ENCODE measurements around the gene ZNF792.

Gene ZNF792

GRCh38 chr19:34991542-34992333 is 27.7 kb upstream of the ZNF792 start:
- TF ChIP-seq ZBTB7A (IDR thresholded peaks at IDR 0.05; ENCODE audit: low read depth) (no peak), TEAD4 (IDR thresholded peaks at IDR 0.05) (no peak), CEBPB (IDR thresholded peaks at IDR 0.05) (no peak), CREB1 (IDR thresholded peaks at IDR 0.05; ENCODE audit: low read depth) (no peak), FOXM1 (IDR thresholded peaks at IDR 0.05; ENCODE audit: borderline replicate concordance, low read depth) (no peak), EP300 (IDR thresholded peaks at IDR 0.05; ENCODE audit: borderline replicate concordance) (no peak), EGR1 (IDR thresholded peaks at IDR 0.05) (no peak), MAX (IDR thresholded peaks at IDR 0.05) (no peak), RAD21 (IDR thresholded peaks at IDR 0.05; ENCODE audit: low read depth) (no peak), TCF12 (IDR thresholded peaks at IDR 0.05; ENCODE audit: low read depth) (no peak)
- TF ChIP-seq, protein P1, sequence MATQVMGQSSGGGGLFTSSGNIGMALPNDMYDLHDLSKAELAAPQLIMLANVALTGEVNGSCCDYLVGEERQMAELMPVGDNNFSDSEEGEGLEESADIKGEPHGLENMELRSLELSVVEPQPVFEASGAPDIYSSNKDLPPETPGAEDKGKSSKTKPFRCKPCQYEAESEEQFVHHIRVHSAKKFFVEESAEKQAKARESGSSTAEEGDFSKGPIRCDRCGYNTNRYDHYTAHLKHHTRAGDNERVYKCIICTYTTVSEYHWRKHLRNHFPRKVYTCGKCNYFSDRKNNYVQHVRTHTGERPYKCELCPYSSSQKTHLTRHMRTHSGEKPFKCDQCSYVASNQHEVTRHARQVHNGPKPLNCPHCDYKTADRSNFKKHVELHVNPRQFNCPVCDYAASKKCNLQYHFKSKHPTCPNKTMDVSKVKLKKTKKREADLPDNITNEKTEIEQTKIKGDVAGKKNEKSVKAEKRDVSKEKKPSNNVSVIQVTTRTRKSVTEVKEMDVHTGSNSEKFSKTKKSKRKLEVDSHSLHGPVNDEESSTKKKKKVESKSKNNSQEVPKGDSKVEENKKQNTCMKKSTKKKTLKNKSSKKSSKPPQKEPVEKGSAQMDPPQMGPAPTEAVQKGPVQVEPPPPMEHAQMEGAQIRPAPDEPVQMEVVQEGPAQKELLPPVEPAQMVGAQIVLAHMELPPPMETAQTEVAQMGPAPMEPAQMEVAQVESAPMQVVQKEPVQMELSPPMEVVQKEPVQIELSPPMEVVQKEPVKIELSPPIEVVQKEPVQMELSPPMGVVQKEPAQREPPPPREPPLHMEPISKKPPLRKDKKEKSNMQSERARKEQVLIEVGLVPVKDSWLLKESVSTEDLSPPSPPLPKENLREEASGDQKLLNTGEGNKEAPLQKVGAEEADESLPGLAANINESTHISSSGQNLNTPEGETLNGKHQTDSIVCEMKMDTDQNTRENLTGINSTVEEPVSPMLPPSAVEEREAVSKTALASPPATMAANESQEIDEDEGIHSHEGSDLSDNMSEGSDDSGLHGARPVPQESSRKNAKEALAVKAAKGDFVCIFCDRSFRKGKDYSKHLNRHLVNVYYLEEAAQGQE (IDR thresholded peaks at IDR 0.05; ENCODE audit: low read depth) = no peak

GRCh38 chr19:34990578-34991192 is 26.7 kb upstream of the ZNF792 start:
- no peak for TF ChIP-seq EGR1 (IDR thresholded peaks at IDR 0.05)
- TF ChIP-seq FOXM1 (IDR thresholded peaks at IDR 0.05; ENCODE audit: borderline replicate concordance, low read depth) = no peak
- TF ChIP-seq RAD21 (IDR thresholded peaks at IDR 0.05; ENCODE audit: low read depth) = no peak
- no peak for TF ChIP-seq TEAD4 (IDR thresholded peaks at IDR 0.05)
- TF ChIP-seq TAF1 (IDR thresholded peaks at IDR 0.05; ENCODE audit: low read depth) = no peak
- TF ChIP-seq CREB1 (IDR thresholded peaks at IDR 0.05; ENCODE audit: low read depth) = no peak
- TF ChIP-seq YY1 (IDR thresholded peaks at IDR 0.05; ENCODE audit: low read depth) = no peak
- no peak for TF ChIP-seq CEBPB (IDR thresholded peaks at IDR 0.05)
- TF ChIP-seq TCF12 (IDR thresholded peaks at IDR 0.05; ENCODE audit: low read depth) = no peak
- TF ChIP-seq NFIC (IDR thresholded peaks at IDR 0.05) = no peak
- no peak for TF ChIP-seq EP300 (IDR thresholded peaks at IDR 0.05; ENCODE audit: borderline replicate concordance)
- no peak for TF ChIP-seq USF1 (IDR thresholded peaks at IDR 0.05)
- TF ChIP-seq, protein P1 (IDR thresholded peaks at IDR 0.05; ENCODE audit: low read depth) = no peak
- no peak for TF ChIP-seq MAX (IDR thresholded peaks at IDR 0.05)
- no peak for TF ChIP-seq ZBTB7A (IDR thresholded peaks at IDR 0.05; ENCODE audit: low read depth)

DNA sequence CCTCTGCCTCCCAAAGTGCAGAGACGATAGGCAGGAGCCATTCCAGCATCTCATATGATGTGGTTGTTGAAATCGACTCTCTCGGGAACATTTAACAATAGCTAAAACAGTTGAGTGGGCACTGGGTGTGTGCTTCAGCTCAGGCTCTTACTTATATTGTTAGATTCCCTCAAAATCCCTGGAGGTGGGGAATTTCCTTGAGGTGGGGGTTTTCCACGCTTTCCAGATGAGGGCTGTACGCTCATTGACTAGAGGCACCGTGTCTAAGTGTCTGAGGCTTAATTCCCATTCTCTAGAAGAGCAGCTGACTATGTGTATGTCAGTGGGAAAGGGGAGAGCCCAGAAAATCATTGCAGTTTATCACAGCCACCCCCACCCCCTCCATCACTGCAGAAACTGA is 25.3 kb upstream of the ZNF792 start:
- TF ChIP-seq TCF12 (IDR thresholded peaks at IDR 0.05; ENCODE audit: low read depth) = no peak
- no peak for TF ChIP-seq YY1 (IDR thresholded peaks at IDR 0.05; ENCODE audit: low read depth)
- no peak for TF ChIP-seq TAF1 (IDR thresholded peaks at IDR 0.05; ENCODE audit: low read depth)
- TF ChIP-seq TEAD4 (IDR thresholded peaks at IDR 0.05) = no peak

GRCh38 chr19:34988119-34988518 is 24.1 kb upstream of the ZNF792 start:
- TF ChIP-seq CEBPB (IDR thresholded peaks at IDR 0.05) (no peak), USF1 (IDR thresholded peaks at IDR 0.05) (no peak), NFIC (IDR thresholded peaks at IDR 0.05) (no peak), EGR1 (IDR thresholded peaks at IDR 0.05) (no peak), TAF1 (IDR thresholded peaks at IDR 0.05; ENCODE audit: low read depth) (no peak), FOXM1 (IDR thresholded peaks at IDR 0.05; ENCODE audit: borderline replicate concordance, low read depth) (no peak), RAD21 (IDR thresholded peaks at IDR 0.05; ENCODE audit: low read depth) (no peak), TCF12 (IDR thresholded peaks at IDR 0.05; ENCODE audit: low read depth) (no peak), CREB1 (IDR thresholded peaks at IDR 0.05; ENCODE audit: low read depth) (no peak), EP300 (IDR thresholded peaks at IDR 0.05; ENCODE audit: borderline replicate concordance) (no peak), TEAD4 (IDR thresholded peaks at IDR 0.05) (no peak)
- TF ChIP-seq, protein P1 (IDR thresholded peaks at IDR 0.05; ENCODE audit: low read depth) = no peak
